ENCODE measurements around the gene GABPA.
"Not testable (repeated sequence)": the region's sequence is repeated elsewhere in the genome, so short reads cannot be mapped to it uniquely, and the experiment has no call there.

The GABPA gene

GRCh38 chr21:25734904-25735645, at the start of gene GABPA, which contains the start of gene ATP5PF:
GABPA (plus strand) TSS chr21:25734972; CDS start chr21:25741599, 6,627 bp downstream.
ATP5PF (minus strand) TSS chr21:25734904; CDS start chr21:25729794, 5,110 bp downstream.
- DNase-seq (ENCODE audit: low read depth in 2 of 2), result peak; percentile 95 to 97

DNA sequence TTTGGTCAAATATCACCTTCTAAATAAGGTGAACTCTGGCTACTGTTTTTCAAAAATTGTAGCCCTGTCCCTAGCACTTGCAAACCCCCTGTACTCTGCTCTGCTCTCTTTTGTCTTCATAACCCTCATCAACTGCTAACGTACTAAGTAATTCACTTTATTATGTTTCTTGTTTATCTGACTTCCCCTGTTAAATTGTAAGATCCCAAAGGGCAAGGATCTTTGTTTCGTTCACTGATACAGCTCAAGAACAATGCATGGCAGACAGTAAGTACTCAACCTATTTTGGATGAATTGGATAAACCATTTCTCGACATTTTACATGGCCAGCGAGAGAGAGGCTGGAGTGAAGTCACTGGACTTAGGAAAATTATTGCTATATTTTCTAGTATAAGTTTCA, 47.0 kb upstream of the GABPA start:
- DNase-seq (ENCODE audit: low read depth in 2 of 2), result no peak

DNA sequence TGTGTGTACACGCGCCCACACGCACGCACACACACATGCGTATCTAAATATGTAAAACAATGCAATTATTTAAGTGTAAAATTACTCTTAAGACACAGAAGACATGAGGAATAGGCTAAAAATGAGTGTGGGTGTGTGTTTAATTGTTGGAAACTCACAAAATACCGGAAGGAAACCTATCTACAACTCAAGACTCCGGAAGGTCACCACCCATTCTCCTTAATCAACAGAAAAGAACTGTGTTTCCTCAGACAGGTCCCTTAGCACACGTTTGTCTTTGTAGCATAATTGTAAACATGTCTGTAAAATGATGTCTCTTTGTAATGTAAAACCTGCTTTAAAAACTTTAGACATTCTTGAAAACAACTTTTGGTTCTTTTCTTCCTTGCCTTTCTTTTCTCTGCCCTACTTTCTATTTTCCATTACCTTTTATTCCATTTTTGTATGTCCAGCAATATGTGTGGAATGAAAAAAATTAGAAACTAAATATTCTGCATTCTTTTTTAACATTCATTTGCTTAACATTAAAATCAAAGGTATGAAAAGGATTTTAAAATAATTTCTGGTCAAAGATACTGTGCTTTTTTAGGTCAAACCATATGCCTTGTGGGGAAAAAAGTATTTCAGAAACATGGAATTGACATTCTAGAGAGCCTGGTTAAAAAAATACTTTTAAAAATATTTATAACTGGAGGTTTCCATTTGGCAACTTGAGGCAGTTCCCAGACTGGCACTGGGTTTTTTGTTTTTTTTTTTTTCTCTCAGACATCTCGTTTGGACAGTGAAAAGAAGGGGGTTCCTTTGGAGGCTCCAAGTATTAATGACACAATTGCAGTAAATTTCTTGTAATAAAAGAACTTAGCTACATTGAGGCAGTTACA, 46.3 kb upstream of the GABPA start:
- DNase-seq (ENCODE audit: low read depth in 2 of 2), result no peak

- no peak for DNase-seq (ENCODE audit: low read depth in 2 of 2)
Measured at GRCh38 chr21:25689226-25689625, 45.5 kb upstream of the GABPA start.

- DNase-seq (ENCODE audit: low read depth in 2 of 2), result no peak
Measured at GRCh38 chr21:25691976-25692375, 42.8 kb upstream of the GABPA start.

- not testable (repeated sequence) for DNase-seq (ENCODE audit: low read depth in 2 of 2)
Measured at GRCh38 chr21:25695461-25695860, 39.3 kb upstream of the GABPA start.

DNA sequence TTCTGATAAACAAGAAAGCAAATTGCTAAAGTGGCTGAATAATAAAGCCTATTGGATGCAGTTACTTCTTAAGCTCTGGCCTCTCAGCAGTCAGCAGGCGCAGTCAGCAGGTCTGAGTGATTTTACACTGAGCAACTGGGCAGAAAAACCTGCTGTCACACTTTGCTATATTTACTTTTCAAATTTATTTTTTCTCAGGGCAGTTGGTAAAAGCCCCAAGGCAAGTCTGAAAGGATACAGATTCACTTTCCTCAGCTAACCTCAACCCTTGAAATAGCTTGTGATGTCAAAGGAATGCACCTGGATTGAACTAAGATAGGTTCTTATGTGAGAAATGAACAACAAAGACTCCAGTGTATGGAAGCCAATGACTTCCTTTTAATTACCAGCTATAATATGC, 34.0 kb upstream of the GABPA start:
- no peak for DNase-seq (ENCODE audit: low read depth in 2 of 2)

- DNase-seq (ENCODE audit: low read depth in 2 of 2), result no peak
Measured at GRCh38 chr21:25701529-25701928, 33.2 kb upstream of the GABPA start.

DNA sequence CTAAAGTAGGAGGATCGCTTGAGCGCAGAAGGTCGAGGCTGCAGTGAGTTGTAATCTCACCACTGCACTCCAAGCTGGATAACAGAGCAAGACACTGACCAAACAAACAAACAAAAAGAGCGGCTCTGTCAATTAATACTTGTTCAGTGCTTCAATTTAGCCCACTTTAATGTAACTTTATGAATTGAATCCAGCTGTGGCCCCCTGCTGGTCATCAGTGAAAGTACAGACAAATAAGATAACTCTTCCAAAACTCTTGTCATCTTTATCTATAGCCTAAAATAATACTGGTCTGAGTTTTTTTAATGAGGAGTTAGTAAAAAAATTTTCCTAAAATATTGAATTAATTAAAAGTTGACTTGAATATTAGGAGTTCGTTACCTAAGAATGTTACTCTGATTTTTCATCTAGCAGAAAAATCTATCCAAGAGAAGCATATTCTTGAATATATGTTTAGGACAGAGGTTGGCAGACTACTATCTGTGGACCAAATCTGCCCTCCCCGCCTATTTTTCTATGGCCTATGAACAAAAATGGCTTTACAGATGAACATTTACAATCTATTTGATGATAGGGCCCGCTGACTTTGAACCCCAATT, 26.2 kb upstream of the GABPA start:
- DNase-seq (ENCODE audit: low read depth in 2 of 2), result peak; percentile 9 to 17

- DNase-seq (ENCODE audit: low read depth in 2 of 2), result no peak
Measured at GRCh38 chr21:25709684-25710265, 25.0 kb upstream of the GABPA start.

GRCh38 chr21:25710550-25710949, 24.2 kb upstream of the GABPA start:
- DNase-seq (ENCODE audit: low read depth in 2 of 2), result no peak

GRCh38 chr21:25714066-25714465, 20.7 kb upstream of the GABPA start:
- not testable (repeated sequence) for DNase-seq (ENCODE audit: low read depth in 2 of 2)

DNA sequence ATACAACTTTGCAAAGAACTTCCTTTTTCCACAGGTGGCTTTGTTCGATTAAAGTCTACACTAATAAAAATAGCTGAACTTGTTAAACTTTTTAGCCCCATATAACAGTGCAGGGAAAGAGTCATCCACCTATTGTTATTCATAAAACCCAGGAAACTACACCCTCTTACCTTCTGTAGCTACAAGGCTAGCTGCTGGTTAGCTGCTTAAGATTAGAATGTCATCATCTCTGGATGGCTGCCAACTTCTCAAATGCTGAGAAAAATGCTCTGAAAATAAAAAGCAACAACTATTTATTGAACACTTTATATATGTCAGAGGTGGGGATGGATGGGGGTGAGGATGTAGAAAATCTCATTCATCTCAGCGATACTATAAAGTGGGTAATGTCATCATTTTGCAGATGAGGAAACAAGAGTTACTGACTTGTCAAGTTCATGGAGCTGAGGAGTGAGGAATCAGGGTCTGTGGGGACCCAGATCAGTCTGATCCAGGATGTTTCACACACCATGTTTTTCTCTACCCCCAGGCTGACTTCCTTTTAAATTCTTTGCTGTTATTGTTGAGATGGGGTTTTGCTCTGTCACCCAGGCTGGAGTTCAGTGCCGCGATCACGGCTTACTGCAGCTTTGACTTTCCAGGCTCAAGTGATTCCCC, 17.2 kb upstream of the GABPA start:
- no peak for DNase-seq (ENCODE audit: low read depth in 2 of 2)

DNA sequence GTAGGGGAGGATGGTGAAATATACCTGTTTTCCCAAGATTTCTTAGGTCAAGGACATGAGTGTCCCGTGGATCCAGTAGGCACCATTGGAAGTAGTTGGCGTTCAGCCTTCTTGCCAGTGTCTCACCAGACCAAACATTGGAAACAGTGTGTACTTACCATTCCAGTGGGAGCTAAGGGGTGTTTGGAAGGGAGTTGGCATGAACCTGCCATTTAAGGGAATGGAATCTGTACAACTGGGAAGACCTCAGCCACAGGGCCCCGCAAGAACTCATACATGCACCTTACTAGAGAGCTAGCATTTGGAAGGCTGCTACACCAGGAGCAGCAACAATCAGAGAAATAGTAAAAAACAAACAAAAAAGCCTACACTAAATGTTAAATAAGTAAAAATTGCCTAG, 12.8 kb upstream of the GABPA start:
- no peak for DNase-seq (ENCODE audit: low read depth in 2 of 2)

DNA sequence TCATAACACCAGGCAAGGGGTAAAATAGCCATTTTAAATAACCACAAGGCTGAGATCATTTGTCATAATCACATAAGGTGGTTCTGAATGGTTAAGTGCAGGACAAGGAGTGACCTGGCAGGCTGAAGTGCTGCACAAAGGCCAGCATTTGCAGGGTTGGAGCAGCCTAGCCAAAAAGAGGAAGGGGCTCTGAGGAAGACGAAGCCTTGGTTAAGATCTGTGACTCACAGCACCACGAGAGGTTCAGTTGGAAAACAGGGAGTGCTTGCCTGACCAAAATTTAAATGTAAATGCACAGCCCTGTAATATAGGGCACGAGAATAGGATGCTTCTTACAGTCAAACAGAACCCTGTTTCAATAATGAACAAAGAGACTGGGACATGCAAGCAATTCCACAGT, 12.1 kb upstream of the GABPA start:
- no peak for DNase-seq (ENCODE audit: low read depth in 2 of 2)

DNA sequence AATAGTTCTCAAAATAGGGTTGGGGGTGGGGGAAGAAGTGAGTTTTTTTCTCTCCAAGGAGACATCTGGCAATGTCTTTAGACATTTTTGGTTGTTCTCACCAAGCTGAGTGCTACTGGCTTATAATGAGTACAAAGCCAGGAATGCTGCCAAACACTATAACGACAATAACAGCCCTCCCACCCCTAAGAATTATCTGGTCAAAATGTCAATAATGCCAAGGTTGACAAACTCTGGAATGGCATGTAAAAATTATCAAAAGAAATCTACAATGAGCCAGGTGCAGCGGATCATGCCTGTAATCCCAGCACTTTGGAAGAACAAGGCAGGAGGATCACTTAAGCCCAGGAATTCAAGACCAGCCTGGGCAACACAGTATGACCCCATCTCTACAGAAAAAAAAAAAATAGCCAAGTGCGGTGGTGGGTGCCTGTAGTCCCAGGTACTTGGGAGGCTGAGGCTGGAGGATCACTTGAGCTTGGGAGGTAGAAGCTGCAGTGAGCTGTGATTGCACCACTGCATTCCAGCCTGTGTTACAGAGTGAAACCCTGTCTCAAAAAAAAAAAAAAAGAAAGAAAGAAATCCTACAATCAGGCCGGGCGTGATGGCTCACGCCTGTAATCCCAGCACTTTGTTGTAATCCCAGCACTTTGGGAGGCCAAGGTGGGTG, 2.5 kb upstream of the GABPA start:
- DNase-seq (ENCODE audit: low read depth in 2 of 2), result no peak

DNA sequence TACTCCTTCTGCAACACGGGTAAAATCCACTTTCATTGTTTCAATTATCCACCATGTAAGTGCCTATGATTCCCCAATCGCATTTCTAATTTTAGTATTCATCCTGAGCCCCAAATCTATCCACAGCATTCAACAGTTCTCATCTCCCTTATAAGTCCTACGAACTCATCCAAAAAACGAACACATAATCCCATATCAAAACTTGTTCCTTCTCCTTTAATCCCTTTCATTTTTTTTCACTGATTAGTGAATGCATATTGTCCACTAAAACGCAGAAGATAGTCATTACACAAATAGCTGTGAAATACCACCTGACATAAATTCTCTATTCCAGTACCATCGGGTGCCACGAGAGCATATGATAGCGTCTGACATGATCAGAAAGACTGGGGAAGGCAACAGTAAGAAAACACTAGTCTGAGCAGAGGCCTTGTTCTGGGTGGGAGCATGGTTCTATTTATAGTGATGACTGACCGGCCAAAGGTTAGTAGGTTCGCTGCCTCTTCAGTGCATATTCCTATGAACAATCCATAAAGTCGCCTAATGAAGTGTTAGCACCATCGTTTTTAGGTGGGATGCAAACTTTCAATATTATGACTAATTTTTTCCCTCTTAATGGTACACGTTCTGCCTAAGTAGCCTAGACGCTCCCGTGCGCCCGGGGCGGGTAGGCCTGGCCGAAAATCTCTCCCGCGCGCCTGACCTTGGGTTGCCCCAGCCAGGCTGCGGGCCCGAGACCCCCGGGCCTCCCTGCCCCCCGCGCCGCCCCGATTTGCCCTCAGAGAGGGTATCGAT, 716 bp upstream of the GABPA start:
- DNase-seq (ENCODE audit: low read depth in 2 of 2), result no peak

DNA sequence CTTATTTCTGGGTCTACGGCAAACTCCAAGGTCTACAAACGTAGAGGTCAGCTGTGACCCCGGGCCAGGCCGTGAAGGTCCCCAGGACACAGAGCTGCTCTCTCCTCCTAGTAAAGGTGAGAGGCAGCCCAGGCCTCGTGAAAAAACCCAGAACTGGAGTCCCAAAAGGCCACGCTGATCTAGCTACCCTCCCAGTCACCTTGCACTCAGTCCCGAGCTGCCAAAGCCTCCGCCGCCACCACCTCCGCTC, 193 bp upstream of the GABPA start:
- DNase-seq (ENCODE audit: low read depth in 2 of 2), result no peak

- peak; percentile 48 to 52 for DNase-seq (ENCODE audit: low read depth in 2 of 2)
Measured at GRCh38 chr21:25735646-25736597, 1.1 kb downstream of the GABPA start.

Data from stimulated activated CD8-positive, alpha-beta memory T cell treated with anti-CD3 and anti-CD28 coated beads, Interleukin-2, amount 100 ng/mL, for 1 hour (primary cell).